H9 (cell line): Measurements from ENCODE around the gene THRB. TPM values are rescaled to one million over a fixed set of nuclear protein-coding genes. Genes with fewer than 3 reads are reported as not detected.

Experiments used
- DNase-seq: peaks from one replicate; pipeline ENCODE4 v3.0.0-alpha.2; 2017
- H2AFZ ChIP-seq: one replicate; pipeline ENCODE4 v1.6.1; 2013; ENCODE audit warnings: mild to moderate bottlenecking, low read length, control low read depth, moderate library complexity
- H2AK5ac ChIP-seq: 2 replicates; pipeline ENCODE4 v1.6.1; 2013; ENCODE audit warnings: low read length, control low read depth, mixed read lengths; ENCODE audit not compliant: insufficient read length
- H2BK120ac ChIP-seq: one replicate; pipeline ENCODE4 v1.6.1; 2013; ENCODE audit warnings: low read depth, mild to moderate bottlenecking, low read length, control low read depth, inconsistent platforms; ENCODE audit not compliant: poor library complexity, severe bottlenecking
- H2BK12ac ChIP-seq: 2 replicates; pipeline ENCODE4 v1.6.1; 2013; ENCODE audit warnings: low read length, control low read depth, mixed read lengths, low read depth; ENCODE audit not compliant: insufficient read length
- H2BK15ac ChIP-seq: 2 replicates; pipeline ENCODE4 v1.6.1; 2013; ENCODE audit warnings: low read depth, low read length, control low read depth
- H2BK20ac ChIP-seq: one replicate; pipeline ENCODE4 v1.6.1; 2013; ENCODE audit warnings: low read depth, mild to moderate bottlenecking, low read length, control low read depth, inconsistent platforms; ENCODE audit not compliant: poor library complexity, severe bottlenecking
- H2BK5ac ChIP-seq: 2 replicates; pipeline ENCODE4 v1.6.1; 2013; ENCODE audit warnings: low read length, control low read depth, mixed read lengths; ENCODE audit not compliant: insufficient read length
- H3K14ac ChIP-seq: 2 replicates; pipeline ENCODE4 v1.6.1; 2013; ENCODE audit warnings: low read length, control low read depth; ENCODE audit not compliant: insufficient read depth
- H3K18ac ChIP-seq: 2 replicates; pipeline ENCODE4 v1.6.1; 2013; ENCODE audit warnings: low read depth, mild to moderate bottlenecking, mixed read lengths, low read length, control low read depth; ENCODE audit not compliant: insufficient read length
- H3K23ac ChIP-seq: 2 replicates; pipeline ENCODE4 v1.6.1; 2013; ENCODE audit warnings: low read length, control low read depth, mixed read lengths, low read depth; ENCODE audit not compliant: insufficient read length
- H3K23me2 ChIP-seq: 2 replicates; pipeline ENCODE4 v1.6.1; 2013; ENCODE audit warnings: low read depth, mild to moderate bottlenecking, mixed read lengths, low read length, control low read depth; ENCODE audit not compliant: insufficient read length, poor library complexity, severe bottlenecking
- H3K27ac ChIP-seq: 2 replicates; pipeline ENCODE4 v1.5.1; 2013; ENCODE audit warnings: low read length, control low read depth, mixed read lengths, low read depth; ENCODE audit not compliant: insufficient read length
- H3K27me3 ChIP-seq: 2 replicates; pipeline ENCODE4 v1.6.1; 2013; ENCODE audit warnings: low read length, control low read depth, inconsistent platforms; ENCODE audit not compliant: insufficient read depth
- H3K4ac ChIP-seq: 2 replicates; pipeline ENCODE4 v1.6.1; 2013; ENCODE audit warnings: low read depth, mild to moderate bottlenecking, control low read depth, inconsistent platforms, low read length, moderate library complexity
- H3K4me1 ChIP-seq: 2 replicates; pipeline ENCODE4 v1.6.1; 2013; ENCODE audit warnings: low read length, control low read depth, inconsistent platforms; ENCODE audit not compliant: insufficient read depth
- H3K4me2 ChIP-seq: 2 replicates; pipeline ENCODE4 v1.6.1; 2013; ENCODE audit warnings: low read length, control low read depth, mixed read lengths; ENCODE audit not compliant: insufficient read length, insufficient read depth
- H3K56ac ChIP-seq: 2 replicates; pipeline ENCODE4 v1.6.1; 2013; ENCODE audit warnings: low read depth, mild to moderate bottlenecking, mixed read lengths, low read length, control low read depth; ENCODE audit not compliant: insufficient read length
- H3K79me1 ChIP-seq: 2 replicates; pipeline ENCODE4 v1.6.1; 2013; ENCODE audit warnings: low read depth, mild to moderate bottlenecking, moderate library complexity, low read length, control low read depth, inconsistent platforms; ENCODE audit not compliant: insufficient read depth, poor library complexity, severe bottlenecking
- H3K79me2 ChIP-seq: 2 replicates; pipeline ENCODE4 v1.6.1; 2013; ENCODE audit warnings: low read length, control low read depth, inconsistent platforms; ENCODE audit not compliant: insufficient read depth
- H3K9ac ChIP-seq: 2 replicates; pipeline ENCODE4 v1.6.1; 2013; ENCODE audit warnings: low read length, control low read depth, mixed read lengths; ENCODE audit not compliant: insufficient read length; ENCODE audit errors: extremely low read depth
- H3K9me3 ChIP-seq: one replicate; pipeline ENCODE4 v1.6.1; 2013; ENCODE audit warnings: low read depth, low read length, inconsistent platforms; ENCODE audit not compliant: control insufficient read depth
- H3T11ph ChIP-seq: one replicate; pipeline ENCODE4 v1.6.1; 2013; ENCODE audit warnings: mild to moderate bottlenecking, low read length, control low read depth, inconsistent platforms
- H4K20me1 ChIP-seq: one replicate; pipeline ENCODE4 v1.6.1; 2013; ENCODE audit not compliant: control insufficient read depth, insufficient read length, insufficient read depth
- H4K5ac ChIP-seq: 2 replicates; pipeline ENCODE4 v1.6.1; 2013; ENCODE audit warnings: low read depth, mild to moderate bottlenecking, mixed read lengths, low read length, control low read depth; ENCODE audit not compliant: insufficient read length
- H4K8ac ChIP-seq: replicated peaks from 2 replicates; pipeline ENCODE4 v1.6.1; 2013; ENCODE audit warnings: low read length, control low read depth, mixed read lengths, low read depth; ENCODE audit not compliant: insufficient read length
- H4K91ac ChIP-seq: 2 replicates; pipeline ENCODE4 v1.6.1; 2013; ENCODE audit warnings: low read depth, mild to moderate bottlenecking, moderate library complexity, mixed read lengths, low read length, control low read depth; ENCODE audit not compliant: insufficient read length
- H3K27ac Mint-ChIP-seq, 3 experiments: 2 replicates in 2 of 3; 3 replicates in 1 of 3; pipeline ENCODE4 v1.8.0; 2020 to 2021; ENCODE audit warnings: mixed read lengths in 3 of 3, mild to moderate bottlenecking in 1 of 3, moderate library complexity in 1 of 3
- H3K27me3 Mint-ChIP-seq: 2 replicates; pipeline ENCODE4 v1.8.0; 2021; ENCODE audit warnings: low read depth, mild to moderate bottlenecking, moderate library complexity, mixed read lengths
- H3K36me3 Mint-ChIP-seq, 3 experiments: 2 replicates in 2 of 3; 3 replicates in 1 of 3; pipeline ENCODE4 v1.8.0; 2020 to 2021; ENCODE audit warnings: low read depth in 3 of 3, mixed read lengths in 3 of 3; ENCODE audit not compliant: insufficient read depth in 1 of 3
- H3K4me1 Mint-ChIP-seq, 2 experiments: 2 replicates each; pipeline ENCODE4 v1.8.0; 2020; ENCODE audit warnings: mixed read lengths in 2 of 2
- H3K4me3 Mint-ChIP-seq, 2 experiments: 2 replicates in 1 of 2; 3 replicates in 1 of 2; pipeline ENCODE4 v1.8.0; 2020 to 2021; ENCODE audit warnings: mild to moderate bottlenecking in 2 of 2, mixed read lengths in 2 of 2, moderate library complexity in 1 of 2
- H3K9me3 Mint-ChIP-seq, 2 experiments: 2 replicates in 1 of 2; 3 replicates in 1 of 2; pipeline ENCODE4 v1.8.0; 2020; ENCODE audit warnings: mild to moderate bottlenecking in 2 of 2, mixed read lengths in 2 of 2, moderate library complexity in 1 of 2
- CTCF ChIP-seq: fragments of 200-600 bp; sonication (generic); conservative IDR thresholded peaks from 3 replicates; pipeline ENCODE4 v1.8.0; 2021; ENCODE audit warnings: antibody characterized with exemption, mild to moderate bottlenecking
- WGBS: extraction: QIAGEN DNeasy Blood & Tissue Kit; methylation state at CpG from one replicate; pipeline ENCODE4 v1.1.7; 2013; ENCODE audit warnings: missing lambda C conversion rate, low lambda C conversion rate, mixed read lengths; ENCODE audit not compliant: insufficient read length; ENCODE audit errors: extremely low coverage; 5-methylcytosine and 5-hydroxymethylcytosine counted together
- total RNA-seq: library from RNA; stranded (reverse); gene quantifications from 2 replicates; pipeline ENCODE4 v1.2.1, GENCODE V29; 2021

The THRB gene
- total RNA-seq, 1 experiment from 2014 or later: 8.6 TPM

GRCh38 chr3:24499991-24500390 is 5.3 kb upstream of the THRB start:
- no peak overlapping the region for H2BK120ac ChIP-seq
- H4K8ac ChIP-seq: no peak overlapping the region
- DNase-seq: no peak
- H4K91ac ChIP-seq: no peak overlapping the region
- H4K20me1 ChIP-seq: no peaks in the 10 kb centered on the region
- H3K4me2 ChIP-seq: no peak overlapping the region
- H3K14ac ChIP-seq: no peak overlapping the region
- H3K4me1 Mint-ChIP-seq: peaks cover 37 to 38% of the 10 kb centered on the region in 2 experiments
- no peaks in the 10 kb centered on the region for H3K9me3 ChIP-seq
- no CpG with 5 or more reads among the region's 3 CpGs for WGBS
- H2BK15ac ChIP-seq: no peak overlapping the region
- H2AK5ac ChIP-seq: no peak overlapping the region
- no peak overlapping the region for H3K18ac ChIP-seq
- no peak overlapping the region for H2BK20ac ChIP-seq
- H4K5ac ChIP-seq: no peak overlapping the region
- H3K4me1 ChIP-seq: peaks cover 14% of the 10 kb centered on the region; the same call in 1 of the 2 replicates
- no peak overlapping the region for H3K56ac ChIP-seq
- no peaks in the 10 kb centered on the region for H3K36me3 Mint-ChIP-seq
- no peak overlapping the region for H3K23ac ChIP-seq
- H2AFZ ChIP-seq: no peak overlapping the region
- H3K9me3 Mint-ChIP-seq: no peaks in the 10 kb centered on the region
- TF ChIP-seq CTCF: no peak
- H3K27ac Mint-ChIP-seq: no peak overlapping the region
- H3K27ac ChIP-seq: no peak overlapping the region
- no peaks in the 10 kb centered on the region for H3K79me1 ChIP-seq
- no peak overlapping the region for H3K4ac ChIP-seq
- H3T11ph ChIP-seq: no peak overlapping the region
- peaks cover 16% of the 10 kb centered on the region for H3K27me3 Mint-ChIP-seq
- no peak overlapping the region for H3K9ac ChIP-seq
- H2BK5ac ChIP-seq: no peak overlapping the region
- H3K23me2 ChIP-seq: peaks cover 7% of the 10 kb centered on the region
- H3K27me3 ChIP-seq: no peaks in the 10 kb centered on the region; the same call in 1 of the 2 replicates
- H3K4me3 Mint-ChIP-seq: no peak overlapping the region
- no peak overlapping the region for H2BK12ac ChIP-seq
- H3K79me2 ChIP-seq: no peaks in the 10 kb centered on the region
